ENCODE results near the gene BICD2.

BICD2 gene

DNA sequence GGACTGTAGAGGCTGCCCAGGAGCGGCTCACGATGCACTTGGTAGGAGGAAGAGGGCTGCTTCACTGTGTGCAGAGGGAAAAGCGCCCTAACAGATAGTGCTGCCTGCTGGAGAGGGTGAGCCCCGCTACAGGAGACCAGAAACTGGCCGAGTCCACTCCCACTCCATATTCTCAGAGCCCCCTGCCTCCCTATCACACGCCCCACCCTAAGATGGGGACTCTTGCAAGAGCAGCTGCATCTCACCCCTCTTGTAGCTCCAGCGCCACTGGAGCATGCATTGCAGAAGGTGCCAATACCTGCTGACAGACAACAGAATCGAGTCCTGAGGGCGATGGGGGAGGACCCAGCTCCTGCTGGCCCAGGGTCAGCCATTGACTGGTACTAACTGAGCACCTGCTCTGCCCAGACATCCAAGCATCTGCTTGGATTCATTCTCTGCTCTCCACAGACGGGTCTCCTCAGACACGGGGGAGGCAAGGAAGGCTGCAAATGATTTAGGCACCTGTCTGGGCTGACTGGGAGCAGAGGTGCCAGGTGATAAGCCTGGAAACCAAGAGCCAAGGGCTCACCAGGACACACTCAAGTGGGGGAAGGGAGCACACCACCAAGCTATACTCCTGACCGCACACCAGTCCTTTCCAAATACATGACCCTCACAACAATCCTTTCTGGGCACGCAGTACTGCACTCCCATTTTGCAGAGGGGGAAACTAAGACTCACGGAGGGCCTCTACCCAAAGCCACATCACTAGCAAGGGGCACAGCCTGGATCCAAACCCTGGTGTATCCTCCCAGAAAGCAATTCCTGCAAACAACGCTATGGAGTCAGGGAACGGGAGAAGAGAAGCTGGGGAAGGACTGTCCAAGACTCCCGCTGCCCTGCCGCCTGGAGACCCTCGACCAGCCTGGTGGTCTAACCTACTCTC lies 1.6 kb downstream of the BICD2 start:
- H3K4me3 ChIP-seq (replicated peaks; ENCODE audit: low read depth, low read length): peak overlapping the region; percentile 93
- TF ChIP-seq, protein P1, sequence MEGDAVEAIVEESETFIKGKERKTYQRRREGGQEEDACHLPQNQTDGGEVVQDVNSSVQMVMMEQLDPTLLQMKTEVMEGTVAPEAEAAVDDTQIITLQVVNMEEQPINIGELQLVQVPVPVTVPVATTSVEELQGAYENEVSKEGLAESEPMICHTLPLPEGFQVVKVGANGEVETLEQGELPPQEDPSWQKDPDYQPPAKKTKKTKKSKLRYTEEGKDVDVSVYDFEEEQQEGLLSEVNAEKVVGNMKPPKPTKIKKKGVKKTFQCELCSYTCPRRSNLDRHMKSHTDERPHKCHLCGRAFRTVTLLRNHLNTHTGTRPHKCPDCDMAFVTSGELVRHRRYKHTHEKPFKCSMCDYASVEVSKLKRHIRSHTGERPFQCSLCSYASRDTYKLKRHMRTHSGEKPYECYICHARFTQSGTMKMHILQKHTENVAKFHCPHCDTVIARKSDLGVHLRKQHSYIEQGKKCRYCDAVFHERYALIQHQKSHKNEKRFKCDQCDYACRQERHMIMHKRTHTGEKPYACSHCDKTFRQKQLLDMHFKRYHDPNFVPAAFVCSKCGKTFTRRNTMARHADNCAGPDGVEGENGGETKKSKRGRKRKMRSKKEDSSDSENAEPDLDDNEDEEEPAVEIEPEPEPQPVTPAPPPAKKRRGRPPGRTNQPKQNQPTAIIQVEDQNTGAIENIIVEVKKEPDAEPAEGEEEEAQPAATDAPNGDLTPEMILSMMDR (IDR thresholded peaks at IDR 0.05; ENCODE audit: low read length, missing control alignments): no peak
- no peak for DNase-seq (ENCODE audit: low read depth)

DNA sequence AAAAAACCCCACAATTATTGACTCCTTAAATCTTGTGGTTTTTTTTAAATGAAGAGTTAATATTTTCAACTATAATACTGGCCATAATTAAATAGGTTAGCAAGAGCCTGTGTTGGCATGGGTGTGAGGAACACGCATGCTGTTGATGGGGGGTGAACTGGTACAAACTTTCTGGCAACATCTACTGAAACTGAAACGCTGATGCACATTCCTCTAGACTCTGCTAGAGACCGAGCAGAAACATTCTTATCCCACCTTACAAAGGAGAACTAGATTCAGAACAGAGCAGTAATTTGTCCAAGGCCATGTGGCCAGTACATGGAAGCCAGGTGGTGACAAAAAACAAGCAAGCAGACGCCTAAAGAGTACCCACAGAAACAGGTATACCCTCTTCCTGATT lies 2.4 kb downstream of the BICD2 start:
- no peak for DNase-seq (ENCODE audit: low read depth)
- H3K4me3 ChIP-seq (replicated peaks; ENCODE audit: low read depth, low read length): no peak overlapping the region

DNA sequence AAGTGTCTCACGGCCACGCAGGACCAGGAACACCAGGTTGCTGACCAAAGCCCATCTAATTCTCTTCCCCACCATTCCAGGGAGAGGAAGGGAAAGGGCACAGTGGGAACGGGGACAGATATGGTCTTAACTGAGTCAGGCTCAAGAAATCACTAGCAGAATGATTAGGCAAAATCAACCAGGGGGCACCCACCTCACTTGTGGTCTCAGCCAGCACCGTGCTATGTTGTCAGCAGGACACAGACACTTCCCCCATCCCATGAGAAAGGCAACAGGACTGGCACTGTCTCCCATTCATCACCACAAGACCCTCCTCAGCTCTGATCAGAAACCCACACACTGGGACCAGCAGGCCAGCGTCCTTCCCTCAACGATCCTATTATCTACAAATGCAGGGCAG lies 2.9 kb downstream of the BICD2 start:
- no peak overlapping the region for H3K4me3 ChIP-seq (replicated peaks; ENCODE audit: low read depth, low read length)
- TF ChIP-seq, protein P1 (IDR thresholded peaks at IDR 0.05; ENCODE audit: low read length, missing control alignments): no peak
- DNase-seq (ENCODE audit: low read depth): no peak

More for the DNA sequence above, 2.4 kb downstream of the BICD2 start:
- TF ChIP-seq, protein P1 (IDR thresholded peaks at IDR 0.05; ENCODE audit: low read length, missing control alignments): no peak

DNA sequence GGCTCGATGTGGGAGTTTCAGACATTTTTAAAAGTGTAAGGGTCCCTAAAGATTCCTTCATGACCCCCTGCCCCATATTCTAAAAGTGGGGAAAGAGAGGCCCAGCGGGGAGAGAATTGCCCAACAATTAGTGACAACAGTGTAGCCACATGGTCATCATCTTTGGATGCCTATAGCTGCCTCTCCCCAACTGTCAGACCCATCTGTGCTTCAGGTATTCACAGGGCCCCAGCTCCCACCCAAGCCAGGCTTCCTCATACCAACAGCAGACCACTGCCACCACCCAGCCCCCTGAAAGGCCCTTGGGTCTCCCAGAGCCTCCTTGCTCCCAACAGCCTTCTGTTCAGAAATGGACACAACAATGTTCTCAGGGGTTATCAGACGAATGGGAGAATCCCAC lies 4.1 kb downstream of the BICD2 start:
- TF ChIP-seq, protein P1 (IDR thresholded peaks at IDR 0.05; ENCODE audit: low read length, missing control alignments): no peak
- no peak for DNase-seq (ENCODE audit: low read depth)
- H3K4me3 ChIP-seq (replicated peaks; ENCODE audit: low read depth, low read length): no peak overlapping the region

DNA sequence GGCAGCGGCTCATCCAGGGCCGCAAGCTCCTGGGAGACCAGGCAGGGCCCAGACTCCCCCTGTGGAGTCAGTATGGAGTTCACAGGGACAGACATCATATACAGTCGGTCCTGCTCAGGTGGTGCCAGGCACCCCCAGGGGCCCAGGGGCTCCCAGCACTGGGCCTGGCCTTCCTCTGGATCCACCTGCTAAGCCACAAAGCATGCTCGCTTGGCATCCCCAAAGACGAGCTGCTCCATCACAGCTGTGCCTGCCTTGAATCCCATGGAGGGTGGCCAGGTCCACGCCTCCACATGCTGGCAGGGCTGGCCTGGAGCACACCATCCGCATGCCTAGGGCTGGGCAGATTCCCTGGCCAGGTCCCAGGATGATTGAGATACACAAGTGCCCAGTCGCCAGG lies 4.6 kb downstream of the BICD2 start:
- no peak overlapping the region for H3K4me3 ChIP-seq (replicated peaks; ENCODE audit: low read depth, low read length)
- TF ChIP-seq, protein P1 (IDR thresholded peaks at IDR 0.05; ENCODE audit: low read length, missing control alignments): no peak
- no peak for DNase-seq (ENCODE audit: low read depth)

DNA sequence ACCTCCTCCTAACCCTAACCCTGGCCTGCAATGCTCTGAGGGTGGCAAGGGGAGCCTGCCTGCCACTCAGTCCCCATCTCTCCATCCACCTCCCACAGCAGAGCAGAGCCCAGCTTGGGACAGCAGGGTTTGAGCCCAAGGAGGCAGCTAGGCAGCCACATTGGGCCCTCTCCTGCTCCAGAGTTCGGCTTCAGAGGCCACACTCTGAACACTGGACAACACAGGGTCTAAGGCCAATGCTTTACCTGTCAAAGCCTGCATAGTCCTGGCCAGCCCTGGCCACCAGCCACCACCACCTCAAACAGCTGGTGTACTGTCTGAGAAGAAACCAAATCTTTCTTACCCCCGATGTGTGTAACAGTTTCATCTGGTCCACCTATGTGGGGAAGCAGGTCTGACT lies 5.2 kb downstream of the BICD2 start:
- DNase-seq (ENCODE audit: low read depth): no peak
- H3K4me3 ChIP-seq (replicated peaks; ENCODE audit: low read depth, low read length): no peak overlapping the region
- TF ChIP-seq, protein P1 (IDR thresholded peaks at IDR 0.05; ENCODE audit: low read length, missing control alignments): no peak

DNA sequence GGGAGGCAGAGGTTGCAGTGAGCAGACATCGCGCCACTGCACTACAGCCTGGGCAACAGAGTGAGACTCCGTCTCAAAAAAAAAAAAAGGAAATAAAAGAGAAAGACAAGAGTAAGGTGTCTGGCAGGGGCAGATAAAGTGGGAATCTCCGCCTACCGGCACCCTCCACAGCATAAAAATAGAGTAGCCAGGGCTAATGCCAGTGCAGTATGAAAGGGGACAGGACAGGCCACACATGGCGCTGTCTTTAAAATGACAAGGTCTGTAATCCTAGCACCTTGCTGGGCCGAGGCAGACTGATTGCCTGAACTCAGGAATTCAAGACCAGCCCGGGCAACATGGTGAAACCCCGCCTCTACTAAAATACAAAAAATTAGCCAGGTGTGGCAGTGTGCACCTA lies 7.8 kb downstream of the BICD2 start:
- no peak for DNase-seq (ENCODE audit: low read depth)
- TF ChIP-seq, protein P1 (IDR thresholded peaks at IDR 0.05; ENCODE audit: low read length, missing control alignments): no peak
- H3K4me3 ChIP-seq (replicated peaks; ENCODE audit: low read depth, low read length): no peak overlapping the region
